ENCODE results near the gene TOMM40. TPM values are rescaled to one million over a fixed set of nuclear protein-coding genes. Genes with fewer than 3 reads are reported as not detected.

TOMM40 gene
- total and polyA plus RNA-seq, 2 of the 13 experiments (the other 11 are each of a cell fraction or from before 2014, with no cell fraction given): 72.0 to 110 TPM

DNA sequence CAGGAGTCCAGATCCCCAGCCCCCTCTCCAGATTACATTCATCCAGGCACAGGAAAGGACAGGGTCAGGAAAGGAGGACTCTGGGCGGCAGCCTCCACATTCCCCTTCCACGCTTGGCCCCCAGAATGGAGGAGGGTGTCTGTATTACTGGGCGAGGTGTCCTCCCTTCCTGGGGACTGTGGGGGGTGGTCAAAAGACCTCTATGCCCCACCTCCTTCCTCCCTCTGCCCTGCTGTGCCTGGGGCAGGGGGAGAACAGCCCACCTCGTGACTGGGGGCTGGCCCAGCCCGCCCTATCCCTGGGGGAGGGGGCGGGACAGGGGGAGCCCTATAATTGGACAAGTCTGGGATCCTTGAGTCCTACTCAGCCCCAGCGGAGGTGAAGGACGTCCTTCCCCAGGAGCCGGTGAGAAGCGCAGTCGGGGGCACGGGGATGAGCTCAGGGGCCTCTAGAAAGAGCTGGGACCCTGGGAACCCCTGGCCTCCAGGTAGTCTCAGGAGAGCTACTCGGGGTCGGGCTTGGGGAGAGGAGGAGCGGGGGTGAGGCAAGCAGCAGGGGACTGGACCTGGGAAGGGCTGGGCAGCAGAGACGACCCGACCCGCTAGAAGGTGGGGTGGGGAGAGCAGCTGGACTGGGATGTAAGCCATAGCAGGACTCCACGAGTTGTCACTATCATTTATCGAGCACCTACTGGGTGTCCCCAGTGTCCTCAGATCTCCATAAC lies 14.5 kb downstream of the TOMM40 start, which contains the start of gene APOE (continued):
- TF ChIP-seq CREB1 (IDR thresholded peaks at IDR 0.05) (no peak), CREB1 (CRISPR knock-in tag; IDR thresholded peaks at IDR 0.05) (no peak), ZNF782 (CRISPR knock-in tag; IDR thresholded peaks at IDR 0.05; ENCODE audit: borderline replicate concordance) (peak; percentile 69; the same call in 1 of the 2 replicates), FIP1L1 (IDR thresholded peaks at IDR 0.05; ENCODE audit: borderline replicate concordance, insufficient read depth, low read depth, low read length) (no peak), NR3C1 (CRISPR knock-in tag; IDR thresholded peaks at IDR 0.05) (no peak), IRF2 (CRISPR knock-in tag; IDR thresholded peaks at IDR 0.05) (peak; percentile 36; the same call in 1 of the 2 replicates), ZEB1 (IDR thresholded peaks at IDR 0.05; ENCODE audit: insufficient replicate concordance, low read depth) (no peak), ZNF235 (CRISPR knock-in tag; IDR thresholded peaks at IDR 0.05; ENCODE audit: borderline replicate concordance) (no peak), ZFP1 (CRISPR knock-in tag; IDR thresholded peaks at IDR 0.05) (no peak), ZBTB3 (CRISPR knock-in tag; IDR thresholded peaks at IDR 0.05; ENCODE audit: borderline replicate concordance, low read depth) (no peak), HIVEP1 (CRISPR knock-in tag; IDR thresholded peaks at IDR 0.05) (no peak; the same call in 1 of the 2 replicates), TP53 (CRISPR knock-in tag; conservative IDR thresholded peaks at IDR 0.05) (no peak), NCOA5 (CRISPR knock-in tag; IDR thresholded peaks at IDR 0.05) (no peak), ZNF253 (CRISPR knock-in tag; IDR thresholded peaks at IDR 0.05; ENCODE audit: borderline replicate concordance) (no peak), CEBPB (IDR thresholded peaks at IDR 0.05; ENCODE audit: borderline replicate concordance, low read depth, low read length) (no peak), POGZ (CRISPR knock-in tag; IDR thresholded peaks at IDR 0.05) (no peak)
- TF ChIP-seq, protein P1, sequence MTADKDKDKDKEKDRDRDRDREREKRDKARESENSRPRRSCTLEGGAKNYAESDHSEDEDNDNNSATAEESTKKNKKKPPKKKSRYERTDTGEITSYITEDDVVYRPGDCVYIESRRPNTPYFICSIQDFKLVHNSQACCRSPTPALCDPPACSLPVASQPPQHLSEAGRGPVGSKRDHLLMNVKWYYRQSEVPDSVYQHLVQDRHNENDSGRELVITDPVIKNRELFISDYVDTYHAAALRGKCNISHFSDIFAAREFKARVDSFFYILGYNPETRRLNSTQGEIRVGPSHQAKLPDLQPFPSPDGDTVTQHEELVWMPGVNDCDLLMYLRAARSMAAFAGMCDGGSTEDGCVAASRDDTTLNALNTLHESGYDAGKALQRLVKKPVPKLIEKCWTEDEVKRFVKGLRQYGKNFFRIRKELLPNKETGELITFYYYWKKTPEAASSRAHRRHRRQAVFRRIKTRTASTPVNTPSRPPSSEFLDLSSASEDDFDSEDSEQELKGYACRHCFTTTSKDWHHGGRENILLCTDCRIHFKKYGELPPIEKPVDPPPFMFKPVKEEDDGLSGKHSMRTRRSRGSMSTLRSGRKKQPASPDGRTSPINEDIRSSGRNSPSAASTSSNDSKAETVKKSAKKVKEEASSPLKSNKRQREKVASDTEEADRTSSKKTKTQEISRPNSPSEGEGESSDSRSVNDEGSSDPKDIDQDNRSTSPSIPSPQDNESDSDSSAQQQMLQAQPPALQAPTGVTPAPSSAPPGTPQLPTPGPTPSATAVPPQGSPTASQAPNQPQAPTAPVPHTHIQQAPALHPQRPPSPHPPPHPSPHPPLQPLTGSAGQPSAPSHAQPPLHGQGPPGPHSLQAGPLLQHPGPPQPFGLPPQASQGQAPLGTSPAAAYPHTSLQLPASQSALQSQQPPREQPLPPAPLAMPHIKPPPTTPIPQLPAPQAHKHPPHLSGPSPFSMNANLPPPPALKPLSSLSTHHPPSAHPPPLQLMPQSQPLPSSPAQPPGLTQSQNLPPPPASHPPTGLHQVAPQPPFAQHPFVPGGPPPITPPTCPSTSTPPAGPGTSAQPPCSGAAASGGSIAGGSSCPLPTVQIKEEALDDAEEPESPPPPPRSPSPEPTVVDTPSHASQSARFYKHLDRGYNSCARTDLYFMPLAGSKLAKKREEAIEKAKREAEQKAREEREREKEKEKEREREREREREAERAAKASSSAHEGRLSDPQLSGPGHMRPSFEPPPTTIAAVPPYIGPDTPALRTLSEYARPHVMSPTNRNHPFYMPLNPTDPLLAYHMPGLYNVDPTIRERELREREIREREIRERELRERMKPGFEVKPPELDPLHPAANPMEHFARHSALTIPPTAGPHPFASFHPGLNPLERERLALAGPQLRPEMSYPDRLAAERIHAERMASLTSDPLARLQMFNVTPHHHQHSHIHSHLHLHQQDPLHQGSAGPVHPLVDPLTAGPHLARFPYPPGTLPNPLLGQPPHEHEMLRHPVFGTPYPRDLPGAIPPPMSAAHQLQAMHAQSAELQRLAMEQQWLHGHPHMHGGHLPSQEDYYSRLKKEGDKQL (CRISPR knock-in tag; IDR thresholded peaks at IDR 0.05; ENCODE audit: low read depth): 0 out of 2 replicates have a peak, but pooled peaks have one; percentile 6
- TF ChIP-seq, protein P2, sequence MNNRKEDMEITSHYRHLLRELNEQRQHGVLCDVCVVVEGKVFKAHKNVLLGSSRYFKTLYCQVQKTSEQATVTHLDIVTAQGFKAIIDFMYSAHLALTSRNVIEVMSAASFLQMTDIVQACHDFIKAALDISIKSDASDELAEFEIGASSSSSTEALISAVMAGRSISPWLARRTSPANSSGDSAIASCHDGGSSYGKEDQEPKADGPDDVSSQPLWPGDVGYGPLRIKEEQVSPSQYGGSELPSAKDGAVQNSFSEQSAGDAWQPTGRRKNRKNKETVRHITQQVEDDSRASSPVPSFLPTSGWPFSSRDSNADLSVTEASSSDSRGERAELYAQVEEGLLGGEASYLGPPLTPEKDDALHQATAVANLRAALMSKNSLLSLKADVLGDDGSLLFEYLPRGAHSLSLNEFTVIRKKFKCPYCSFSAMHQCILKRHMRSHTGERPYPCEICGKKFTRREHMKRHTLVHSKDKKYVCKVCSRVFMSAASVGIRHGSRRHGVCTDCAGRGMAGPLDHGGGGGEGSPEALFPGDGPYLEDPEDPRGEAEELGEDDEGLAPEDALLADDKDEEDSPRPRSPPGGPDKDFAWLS (CRISPR knock-in tag; IDR thresholded peaks at IDR 0.05; ENCODE audit: borderline replicate concordance): peak; percentile 83; the same call in 1 of the 2 replicates
- TF ChIP-seq, protein P3, sequence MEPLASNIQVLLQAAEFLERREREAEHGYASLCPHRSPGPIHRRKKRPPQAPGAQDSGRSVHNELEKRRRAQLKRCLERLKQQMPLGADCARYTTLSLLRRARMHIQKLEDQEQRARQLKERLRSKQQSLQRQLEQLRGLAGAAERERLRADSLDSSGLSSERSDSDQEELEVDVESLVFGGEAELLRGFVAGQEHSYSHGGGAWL (CRISPR knock-in tag; IDR thresholded peaks at IDR 0.05): peak; percentile 11; the same call in 1 of the 2 replicates
- TF ChIP-seq, protein P4, sequence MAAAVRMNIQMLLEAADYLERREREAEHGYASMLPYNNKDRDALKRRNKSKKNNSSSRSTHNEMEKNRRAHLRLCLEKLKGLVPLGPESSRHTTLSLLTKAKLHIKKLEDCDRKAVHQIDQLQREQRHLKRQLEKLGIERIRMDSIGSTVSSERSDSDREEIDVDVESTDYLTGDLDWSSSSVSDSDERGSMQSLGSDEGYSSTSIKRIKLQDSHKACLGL (CRISPR knock-in tag; IDR thresholded peaks at IDR 0.05): no peak

Measured in HepG2 (cell line).